Keratinocyte (primary cell): ENCODE measurements around the gene SLC23A1. TPM values are rescaled to one million over a fixed set of nuclear protein-coding genes. Genes with fewer than 3 reads are reported as not detected.

ENCODE experiments used
- DNase-seq: peaks from one replicate; pipeline ENCODE4 v3.0.0-alpha.2; 2011; ENCODE audit warnings: low read depth, missing footprints, low spot score
- FAIRE-seq: peaks from 2 replicates; lab custom pipeline; 2011; peaks lifted over from hg19 to GRCh38; lab: Jason Lieb, UNC
- H2AFZ ChIP-seq: 2 replicates; pipeline ENCODE4 v1.6.0; 2012; ENCODE audit warnings: low read length, control low read depth, inconsistent platforms; ENCODE audit not compliant: control insufficient read depth
- H3K27ac ChIP-seq: 2 replicates; pipeline ENCODE4 v1.5.1; 2011; ENCODE audit warnings: low read length; ENCODE audit not compliant: control insufficient read depth, insufficient read depth
- H3K27me3 ChIP-seq: 3 replicates; pipeline ENCODE4 v1.6.0; 2011; ENCODE audit warnings: low read length; ENCODE audit not compliant: control insufficient read depth, insufficient read depth; ENCODE audit errors: extremely low read depth
- H3K36me3 ChIP-seq, 2 experiments: 2 replicates in 1 of 2; 3 replicates in 1 of 2; pipeline ENCODE4 v1.5.1; 2011; ENCODE audit warnings: low read length in 2 of 2, mild to moderate bottlenecking in 1 of 2; ENCODE audit not compliant: control insufficient read depth in 2 of 2, insufficient read depth in 2 of 2; ENCODE audit errors: extremely low read depth in 1 of 2
- H3K4me1 ChIP-seq: 3 replicates; pipeline ENCODE4 v1.5.1; 2011; ENCODE audit warnings: low read length; ENCODE audit not compliant: control insufficient read depth, insufficient read depth; ENCODE audit errors: extremely low read depth
- H3K4me2 ChIP-seq: 3 replicates; pipeline ENCODE4 v1.6.0; 2011; ENCODE audit warnings: low read depth, low read length; ENCODE audit not compliant: control insufficient read depth, insufficient read depth; ENCODE audit errors: extremely low read depth
- H3K4me3 ChIP-seq, 3 experiments: fragments of 200-600 bp in 1 of 3; sonication (generic) in 1 of 3; 2 replicates in 2 of 3; 3 replicates in 1 of 3; pipeline ENCODE4 v1.5.1; 2011 to 2016; ENCODE audit warnings: low read length in 3 of 3, mild to moderate bottlenecking in 3 of 3, control low read depth in 2 of 3, inconsistent platforms in 1 of 3, low read depth in 1 of 3, mixed read lengths in 1 of 3, mixed run types in 1 of 3, moderate library complexity in 1 of 3; ENCODE audit not compliant: control insufficient read depth in 2 of 3, insufficient read depth in 2 of 3; ENCODE audit errors: extremely low read depth in 1 of 3
- H3K79me2 ChIP-seq: 2 replicates; pipeline ENCODE4 v1.6.0; 2012; ENCODE audit warnings: low read length; ENCODE audit not compliant: control insufficient read depth, insufficient read depth
- H3K9ac ChIP-seq: 3 replicates; pipeline ENCODE4 v1.6.0; 2011; ENCODE audit warnings: low read length; ENCODE audit not compliant: control insufficient read depth, insufficient read depth; ENCODE audit errors: extremely low read depth
- H3K9me1 ChIP-seq: 3 replicates; pipeline ENCODE4 v1.6.0; 2011; ENCODE audit warnings: low read length; ENCODE audit not compliant: control insufficient read depth, insufficient read depth; ENCODE audit errors: extremely low read depth
- H3K9me3 ChIP-seq: 2 replicates; pipeline ENCODE4 v1.5.1; 2012; ENCODE audit warnings: low read depth, low read length; ENCODE audit not compliant: control insufficient read depth
- H4K20me1 ChIP-seq: 3 replicates; pipeline ENCODE4 v1.6.0; 2011; ENCODE audit warnings: low read length; ENCODE audit not compliant: control insufficient read depth, insufficient read depth; ENCODE audit errors: extremely low read depth
- EZH2 ChIP-seq: IDR thresholded peaks from one replicate; pipeline ENCODE4 v1.6.1; 2012; ENCODE audit warnings: inconsistent platforms, mild to moderate bottlenecking, low read length, moderate library complexity
- dilution Hi-C: fragments of 300-500 bp; cut with MboI; formaldehyde crosslinking; loops from one replicate; pipeline ENCODE4 v1.7.0; 2020; ENCODE audit warnings: low sequenced_read_pairs; ENCODE audit not compliant: extremely low pct_ligation_motif_present
- polyA plus RNA-seq, 5 experiments: library from polyadenylated mRNA; depleted of rRNA in 3 of 5; stranded (reverse) in 3 of 5; stranded (forward) in 1 of 5; unstranded in 1 of 5; fragments of >200 nt; gene quantifications; 1 replicate in 1 of 5; 2 replicates in 3 of 5; 3 replicates in 1 of 5; pipeline versions ENCODE4 v1.2.1 to v1.2.3, GENCODE V29; 2011 to 2012; ENCODE audit warnings: missing spikeins in 2 of 5, low read depth in 1 of 5, low replicate concordance in 1 of 5
- TF ChIP-seq, protein P1 (sequence below), 3 experiments: IDR thresholded peaks in 1 of 3; conservative IDR thresholded peaks in 1 of 3; optimal IDR thresholded peaks in 1 of 3; 2 replicates in 2 of 3; 3 replicates in 1 of 3; pipeline versions ENCODE3 to v1.5.1; 2011; ENCODE audit warnings: low read length in 3 of 3, mild to moderate bottlenecking in 3 of 3, moderate library complexity in 2 of 3, control low read depth in 1 of 3, inconsistent platforms in 1 of 3; ENCODE audit not compliant: insufficient read depth in 2 of 3; ENCODE audit errors: extremely low read depth in 1 of 3

SLC23A1 gene
- polyA plus RNA-seq, 1 donor (not counting 4 experiments of a cell fraction or from before 2014, with no cell fraction given): not detected

GRCh38 chr5:139417214-139417613 lies 34.1 kb upstream of the SLC23A1 start:
- Histone ChIP-seq H3K27ac (no peak overlapping the region), H3K4me1 (peaks cover 34% of the 10 kb centered on the region), H3K36me3 (peaks cover 0 to 2% of the 10 kb centered on the region in 2 experiments), H4K20me1 (no peaks in the 10 kb centered on the region), H3K9me3 (no peaks in the 10 kb centered on the region), H3K79me2 (no peaks in the 10 kb centered on the region), H3K4me2 (no peak overlapping the region), H3K27me3 (no peaks in the 10 kb centered on the region), H3K9ac (no peak overlapping the region), H2AFZ (no peak overlapping the region), H3K4me3 (no peak overlapping the region), H3K9me1 (no peaks in the 10 kb centered on the region)
- dilution Hi-C loops: no loop called here
- DNase-seq (no peak), FAIRE-seq (no peak)
- TF ChIP-seq EZH2: no peak
- TF ChIP-seq, protein P1, sequence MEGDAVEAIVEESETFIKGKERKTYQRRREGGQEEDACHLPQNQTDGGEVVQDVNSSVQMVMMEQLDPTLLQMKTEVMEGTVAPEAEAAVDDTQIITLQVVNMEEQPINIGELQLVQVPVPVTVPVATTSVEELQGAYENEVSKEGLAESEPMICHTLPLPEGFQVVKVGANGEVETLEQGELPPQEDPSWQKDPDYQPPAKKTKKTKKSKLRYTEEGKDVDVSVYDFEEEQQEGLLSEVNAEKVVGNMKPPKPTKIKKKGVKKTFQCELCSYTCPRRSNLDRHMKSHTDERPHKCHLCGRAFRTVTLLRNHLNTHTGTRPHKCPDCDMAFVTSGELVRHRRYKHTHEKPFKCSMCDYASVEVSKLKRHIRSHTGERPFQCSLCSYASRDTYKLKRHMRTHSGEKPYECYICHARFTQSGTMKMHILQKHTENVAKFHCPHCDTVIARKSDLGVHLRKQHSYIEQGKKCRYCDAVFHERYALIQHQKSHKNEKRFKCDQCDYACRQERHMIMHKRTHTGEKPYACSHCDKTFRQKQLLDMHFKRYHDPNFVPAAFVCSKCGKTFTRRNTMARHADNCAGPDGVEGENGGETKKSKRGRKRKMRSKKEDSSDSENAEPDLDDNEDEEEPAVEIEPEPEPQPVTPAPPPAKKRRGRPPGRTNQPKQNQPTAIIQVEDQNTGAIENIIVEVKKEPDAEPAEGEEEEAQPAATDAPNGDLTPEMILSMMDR (optimal IDR thresholded peaks at IDR 0.05 in 1 of 3, IDR thresholded peaks at IDR 0.05 in 1 of 3, conservative IDR thresholded peaks at IDR 0.05 in 1 of 3; ENCODE audit: extremely low read depth in 1 of 3, insufficient read depth in 2 of 3, low read length in 3 of 3): no peak

DNA sequence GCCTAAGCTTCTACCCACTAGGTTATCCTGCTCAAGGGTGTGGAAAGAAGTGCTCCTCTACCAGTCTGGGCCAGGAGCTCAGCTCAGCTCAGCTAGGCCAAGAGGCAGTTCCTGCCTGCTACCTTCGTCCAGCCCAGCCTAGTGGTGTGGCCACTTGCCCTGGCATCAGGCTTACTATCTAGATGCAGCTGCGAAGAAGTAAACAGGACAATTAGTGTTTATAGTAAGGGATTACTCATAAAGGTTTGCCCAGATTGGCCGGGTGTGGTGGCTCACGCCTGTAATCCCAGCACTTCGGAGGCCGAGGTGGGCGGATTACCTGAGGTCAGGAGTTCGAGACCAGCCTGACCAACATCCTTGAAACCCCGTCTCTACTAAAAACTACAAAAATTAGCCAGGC lies 33.6 kb upstream of the SLC23A1 start:
- H3K9ac ChIP-seq: no peak overlapping the region
- H4K20me1 ChIP-seq: no peaks in the 10 kb centered on the region
- H3K9me1 ChIP-seq: no peaks in the 10 kb centered on the region
- H3K4me2 ChIP-seq: no peak overlapping the region
- TF ChIP-seq EZH2: no peak
- TF ChIP-seq, protein P1 (optimal IDR thresholded peaks at IDR 0.05 in 1 of 3, IDR thresholded peaks at IDR 0.05 in 1 of 3, conservative IDR thresholded peaks at IDR 0.05 in 1 of 3; ENCODE audit: extremely low read depth in 1 of 3, insufficient read depth in 2 of 3, low read length in 3 of 3): no peak
- H3K27me3 ChIP-seq: no peaks in the 10 kb centered on the region
- H3K4me1 ChIP-seq: peaks cover 34% of the 10 kb centered on the region
- dilution Hi-C loops: no loop called here
- H2AFZ ChIP-seq: no peak overlapping the region
- H3K27ac ChIP-seq: no peak overlapping the region
- no peak overlapping the region for H3K4me3 ChIP-seq
- FAIRE-seq: no peak
- H3K36me3 ChIP-seq: peaks cover 0 to 2% of the 10 kb centered on the region in 2 experiments
- no peak for DNase-seq
- no peaks in the 10 kb centered on the region for H3K9me3 ChIP-seq
- H3K79me2 ChIP-seq: no peaks in the 10 kb centered on the region
